Epithelial cell of proximal tubule (primary cell): ENCODE measurements around the gene SPR. TPM values are rescaled to one million over a fixed set of nuclear protein-coding genes. Genes with fewer than 3 reads are reported as not detected.
A peak's percentile ranks its signal among the peaks of the same experiment; 100 is the strongest.

Source experiments
- DNase-seq: peaks from one replicate; pipeline ENCODE4 v3.0.0-alpha.2; 2011; ENCODE audit warnings: low read depth
- H3K4me3 ChIP-seq: 2 replicates; pipeline ENCODE4 v1.5.1; 2011; ENCODE audit warnings: low read depth, mild to moderate bottlenecking, low read length
- CTCF ChIP-seq: conservative IDR thresholded peaks from 2 replicates; pipeline ENCODE4 v1.5.1; 2012; ENCODE audit warnings: low read depth, mild to moderate bottlenecking, low read length
- total RNA-seq: library from RNA; depleted of rRNA; stranded (reverse); fragments of >200 nt; gene quantifications from 2 replicates; pipeline ENCODE4 v1.2.3, GENCODE V29; 2015

SPR gene
- total RNA-seq, 1 donor from 2014 or later = 29.5 TPM

GRCh38 chr2:72848436-72849137, 38.6 kb upstream of the SPR start:
- no peak for DNase-seq
- H3K4me3 ChIP-seq = no peak overlapping the region
- no peak for TF ChIP-seq CTCF

- H3K4me3 ChIP-seq = no peak overlapping the region
- TF ChIP-seq CTCF = no peak
- DNase-seq = no peak
Observed at GRCh38 chr2:72849138-72849462, 38.1 kb upstream of the SPR start.

- no peak overlapping the region for H3K4me3 ChIP-seq
- no peak for DNase-seq
- no peak for TF ChIP-seq CTCF
Observed at GRCh38 chr2:72851333-72851732, 35.9 kb upstream of the SPR start.

- no peak overlapping the region for H3K4me3 ChIP-seq
- DNase-seq = no peak
Observed at GRCh38 chr2:72859831-72860262, 27.4 kb upstream of the SPR start.

GRCh38 chr2:72862239-72862988, 24.8 kb upstream of the SPR start:
- no peak for DNase-seq
- H3K4me3 ChIP-seq = peak overlapping the region; percentile 35
- TF ChIP-seq CTCF = peak; percentile 99

More at GRCh38 chr2:72859831-72860262, 27.4 kb upstream of the SPR start:
- TF ChIP-seq CTCF = peak; percentile 77

GRCh38 chr2:72863046-72863445, 24.2 kb upstream of the SPR start:
- DNase-seq = no peak
- H3K4me3 ChIP-seq = peak overlapping the region; percentile 35
- no peak for TF ChIP-seq CTCF
